ENCODE results near the gene ERFL. TPM values are rescaled to one million over a fixed set of nuclear protein-coding genes. Genes with fewer than 3 reads are reported as not detected.
A peak's percentile ranks its signal among the peaks of the same experiment; 100 is the strongest.

Gene ERFL
- total RNA-seq, 1 donor from 2014 or later, result not detected

DNA sequence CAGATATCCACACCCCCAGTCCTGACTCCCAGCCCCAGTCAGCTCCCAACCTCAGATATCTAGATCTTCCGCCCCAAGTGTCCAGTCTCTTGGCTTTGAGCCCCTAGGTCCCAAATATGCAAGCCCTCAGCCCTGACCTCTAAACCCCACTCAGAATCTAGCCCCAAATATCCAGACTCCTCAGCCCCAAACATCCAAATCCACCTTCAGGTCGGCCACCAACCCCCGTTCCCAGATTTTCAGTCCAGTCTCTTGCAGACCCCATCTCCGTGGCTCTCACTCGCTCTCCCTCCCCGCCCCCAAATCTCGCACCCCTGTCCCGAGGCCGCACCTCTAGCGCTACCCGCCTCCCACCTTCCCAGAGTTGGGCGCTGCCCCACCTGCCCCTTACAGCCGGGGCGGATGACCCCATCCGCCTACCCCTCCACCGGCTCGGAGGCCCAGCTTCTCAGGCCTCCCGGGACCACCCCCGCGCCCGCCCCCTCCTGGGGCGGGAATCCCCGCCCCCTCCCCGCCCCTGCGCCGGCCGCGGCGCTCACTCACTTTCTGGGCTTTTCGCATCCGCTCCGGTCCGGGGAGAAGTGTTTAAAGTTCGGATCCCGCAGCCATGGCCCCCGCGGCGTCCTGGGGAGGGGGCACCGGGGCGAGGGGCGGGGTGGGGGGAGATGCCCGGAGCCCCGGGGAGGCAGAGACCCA is 604 bp downstream of the ERFL start:
- H3K27me3 ChIP-seq (ENCODE audit: control insufficient read depth, insufficient read depth, low read length), result peaks cover 92% of the 10 kb centered on the region
- TF ChIP-seq CTCF (IDR thresholded peaks at IDR 0.05; ENCODE audit: insufficient read depth, low read length, poor library complexity, severe bottlenecking), result no peak
- no peaks in the 10 kb centered on the region for H3K36me3 ChIP-seq (ENCODE audit: control insufficient read depth, insufficient read depth, low read length)
- H3K4me3 ChIP-seq (ENCODE audit: low read depth, low read length), result peak overlapping the region; percentile 21
- no peak for DNase-seq (ENCODE audit: low read depth)

- H3K36me3 ChIP-seq (ENCODE audit: control insufficient read depth, insufficient read depth, low read length), result no peaks in the 10 kb centered on the region
- TF ChIP-seq CTCF (IDR thresholded peaks at IDR 0.05; ENCODE audit: insufficient read depth, low read length, poor library complexity, severe bottlenecking), result no peak
- no peak for DNase-seq (ENCODE audit: low read depth)
- H3K4me3 ChIP-seq (ENCODE audit: low read depth, low read length), result no peak overlapping the region
- peaks cover 92% of the 10 kb centered on the region for H3K27me3 ChIP-seq (ENCODE audit: control insufficient read depth, insufficient read depth, low read length)
Measured at GRCh38 chr19:41926763-41927496, 1.3 kb downstream of the ERFL start.

- peaks cover 92% of the 10 kb centered on the region for H3K27me3 ChIP-seq (ENCODE audit: control insufficient read depth, insufficient read depth, low read length)
- H3K36me3 ChIP-seq (ENCODE audit: control insufficient read depth, insufficient read depth, low read length), result no peaks in the 10 kb centered on the region
- H3K4me3 ChIP-seq (ENCODE audit: low read depth, low read length), result no peak overlapping the region
Measured at GRCh38 chr19:41926028-41926762, 2.1 kb downstream of the ERFL start.

GRCh38 chr19:41925208-41926003 is 2.8 kb downstream of the ERFL start:
- no peak for DNase-seq (ENCODE audit: low read depth)
- H3K27me3 ChIP-seq (ENCODE audit: control insufficient read depth, insufficient read depth, low read length), result peaks cover 92% of the 10 kb centered on the region
- H3K36me3 ChIP-seq (ENCODE audit: control insufficient read depth, insufficient read depth, low read length), result no peaks in the 10 kb centered on the region
- no peak overlapping the region for H3K4me3 ChIP-seq (ENCODE audit: low read depth, low read length)
- TF ChIP-seq CTCF (IDR thresholded peaks at IDR 0.05; ENCODE audit: insufficient read depth, low read length, poor library complexity, severe bottlenecking), result no peak

More at GRCh38 chr19:41926028-41926762, 2.1 kb downstream of the ERFL start:
- TF ChIP-seq CTCF (IDR thresholded peaks at IDR 0.05; ENCODE audit: insufficient read depth, low read length, poor library complexity, severe bottlenecking), result no peak
- no peak for DNase-seq (ENCODE audit: low read depth)
